Nephron (organoid): Measurements from ENCODE around the gene RBP2.

ENCODE experiments used
- H3K27ac Mint-ChIP-seq, 3 experiments: 2 replicates each; pipeline ENCODE4 v1.8.0; 2020; ENCODE audit warnings: mixed read lengths in 3 of 3, mild to moderate bottlenecking in 2 of 3, moderate library complexity in 1 of 3
- H3K27me3 Mint-ChIP-seq: 2 replicates; pipeline ENCODE4 v1.8.0; 2021; ENCODE audit warnings: low read depth, mild to moderate bottlenecking, moderate library complexity, mixed read lengths
- H3K36me3 Mint-ChIP-seq: 2 replicates; pipeline ENCODE4 v1.8.0; 2020; ENCODE audit warnings: low read depth, mixed read lengths
- H3K4me1 Mint-ChIP-seq: 2 replicates; pipeline ENCODE4 v1.8.0; 2020; ENCODE audit warnings: mixed read lengths
- H3K4me3 Mint-ChIP-seq, 3 experiments: 2 replicates each; pipeline ENCODE4 v1.8.0; 2020; ENCODE audit warnings: mild to moderate bottlenecking in 3 of 3, mixed read lengths in 3 of 3, moderate library complexity in 2 of 3
- H3K9me3 Mint-ChIP-seq: 2 replicates; pipeline ENCODE4 v1.8.0; 2020; ENCODE audit warnings: mixed read lengths
- TF ChIP-seq, protein P1 (sequence below), 3 experiments: fragments of 200-600 bp; sonication (generic); IDR thresholded peaks; one replicate each; pipeline ENCODE4 v1.5.0; 2021; ENCODE audit warnings: antibody characterized with exemption in 3 of 3; ENCODE audit not compliant: unreplicated experiment in 3 of 3

Gene RBP2

DNA sequence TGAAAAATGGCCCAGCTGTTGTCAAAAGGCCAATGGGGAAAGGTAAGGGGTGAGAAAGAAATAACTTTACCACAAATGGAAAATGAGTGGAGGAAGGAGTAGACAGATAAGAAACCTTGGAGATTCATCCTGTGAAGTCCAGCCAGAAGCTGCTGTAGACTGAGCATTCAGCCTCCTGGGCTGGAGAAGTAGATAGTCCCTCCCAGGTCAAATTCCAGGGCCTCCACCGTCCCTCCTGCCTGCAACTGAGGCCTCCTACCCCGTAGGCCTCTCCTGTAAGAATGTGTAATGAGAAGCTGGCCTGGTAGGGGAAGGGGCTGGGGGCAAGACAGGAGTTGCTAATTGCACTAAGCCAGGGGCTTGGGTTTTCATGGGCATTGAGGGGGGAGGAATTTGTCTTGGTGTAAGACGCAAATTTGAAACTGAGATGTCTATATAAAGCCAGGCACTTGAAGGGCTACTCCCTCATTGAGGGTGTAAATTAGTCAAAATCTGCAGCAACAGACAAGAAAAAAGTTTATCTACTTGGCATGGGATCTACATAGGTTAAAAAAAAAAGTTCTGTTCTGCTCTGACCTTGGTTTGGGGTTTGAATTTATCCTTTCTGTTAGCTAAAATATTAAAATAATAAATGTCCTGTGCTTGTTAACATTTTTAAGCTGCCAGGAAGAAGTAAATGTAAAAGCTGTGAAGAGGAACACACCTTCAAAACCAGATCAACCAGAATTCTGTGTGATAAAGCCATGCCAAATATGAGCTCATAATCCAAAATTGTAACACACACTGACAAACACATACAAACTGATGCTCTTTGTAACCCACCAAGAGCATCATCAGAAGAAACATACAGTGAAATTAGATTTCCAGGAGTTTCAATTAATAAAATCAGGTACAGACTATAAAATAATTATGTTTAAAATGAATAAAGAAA lies 1.7 kb upstream of the RBP2 start:
- Mint-ChIP-seq H3K27me3 (no peaks in the 10 kb centered on the region), H3K4me1 (peaks cover 9% of the 10 kb centered on the region), H3K9me3 (peaks cover 11% of the 10 kb centered on the region), H3K36me3 (peaks cover 13% of the 10 kb centered on the region), H3K4me3 (no peak overlapping the region), H3K27ac (peak overlapping the region; percentile 45 to 67 (median 55))
- TF ChIP-seq, protein P1, sequence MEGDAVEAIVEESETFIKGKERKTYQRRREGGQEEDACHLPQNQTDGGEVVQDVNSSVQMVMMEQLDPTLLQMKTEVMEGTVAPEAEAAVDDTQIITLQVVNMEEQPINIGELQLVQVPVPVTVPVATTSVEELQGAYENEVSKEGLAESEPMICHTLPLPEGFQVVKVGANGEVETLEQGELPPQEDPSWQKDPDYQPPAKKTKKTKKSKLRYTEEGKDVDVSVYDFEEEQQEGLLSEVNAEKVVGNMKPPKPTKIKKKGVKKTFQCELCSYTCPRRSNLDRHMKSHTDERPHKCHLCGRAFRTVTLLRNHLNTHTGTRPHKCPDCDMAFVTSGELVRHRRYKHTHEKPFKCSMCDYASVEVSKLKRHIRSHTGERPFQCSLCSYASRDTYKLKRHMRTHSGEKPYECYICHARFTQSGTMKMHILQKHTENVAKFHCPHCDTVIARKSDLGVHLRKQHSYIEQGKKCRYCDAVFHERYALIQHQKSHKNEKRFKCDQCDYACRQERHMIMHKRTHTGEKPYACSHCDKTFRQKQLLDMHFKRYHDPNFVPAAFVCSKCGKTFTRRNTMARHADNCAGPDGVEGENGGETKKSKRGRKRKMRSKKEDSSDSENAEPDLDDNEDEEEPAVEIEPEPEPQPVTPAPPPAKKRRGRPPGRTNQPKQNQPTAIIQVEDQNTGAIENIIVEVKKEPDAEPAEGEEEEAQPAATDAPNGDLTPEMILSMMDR (IDR thresholded peaks at IDR 0.05; ENCODE audit: unreplicated experiment in 3 of 3): no peak

- peaks cover 4% of the 10 kb centered on the region for H3K36me3 Mint-ChIP-seq
- TF ChIP-seq, protein P1 (IDR thresholded peaks at IDR 0.05; ENCODE audit: unreplicated experiment in 3 of 3): no peak
- H3K4me1 Mint-ChIP-seq: peaks cover 15% of the 10 kb centered on the region
- no peaks in the 10 kb centered on the region for H3K9me3 Mint-ChIP-seq
- H3K4me3 Mint-ChIP-seq: no peak overlapping the region
- H3K27me3 Mint-ChIP-seq: no peaks in the 10 kb centered on the region
- H3K27ac Mint-ChIP-seq: no peak overlapping the region
Observed at GRCh38 chr3:139473155-139473771, 3.1 kb downstream of the RBP2 start.

GRCh38 chr3:139472380-139473010 lies 3.8 kb downstream of the RBP2 start:
- Mint-ChIP-seq H3K36me3 (peaks cover 3% of the 10 kb centered on the region), H3K9me3 (no peaks in the 10 kb centered on the region), H3K4me3 (no peak overlapping the region), H3K27me3 (no peaks in the 10 kb centered on the region), H3K4me1 (peaks cover 16% of the 10 kb centered on the region), H3K27ac (no peak overlapping the region)
- TF ChIP-seq, protein P1 (IDR thresholded peaks at IDR 0.05; ENCODE audit: unreplicated experiment in 3 of 3): no peak

- no peak overlapping the region for H3K27ac Mint-ChIP-seq
- no peaks in the 10 kb centered on the region for H3K9me3 Mint-ChIP-seq
- peaks cover 9% of the 10 kb centered on the region for H3K4me1 Mint-ChIP-seq
- no peak overlapping the region for H3K4me3 Mint-ChIP-seq
- no peaks in the 10 kb centered on the region for H3K27me3 Mint-ChIP-seq
- no peaks in the 10 kb centered on the region for H3K36me3 Mint-ChIP-seq
- TF ChIP-seq, protein P1 (IDR thresholded peaks at IDR 0.05; ENCODE audit: unreplicated experiment in 3 of 3): no peak
Observed at GRCh38 chr3:139470199-139470598, 6.1 kb downstream of the RBP2 start.

- TF ChIP-seq, protein P1 (IDR thresholded peaks at IDR 0.05; ENCODE audit: unreplicated experiment in 3 of 3): no peak
- no peaks in the 10 kb centered on the region for H3K9me3 Mint-ChIP-seq
- H3K4me3 Mint-ChIP-seq: no peak overlapping the region
- H3K27me3 Mint-ChIP-seq: no peaks in the 10 kb centered on the region
- peak overlapping the region in 2 of 3 experiments; percentile 25 to 36 for H3K27ac Mint-ChIP-seq
- no peaks in the 10 kb centered on the region for H3K36me3 Mint-ChIP-seq
- H3K4me1 Mint-ChIP-seq: peaks cover 9% of the 10 kb centered on the region
Observed at GRCh38 chr3:139468399-139468798, 7.9 kb downstream of the RBP2 start.
